Upper lobe of left lung (tissue), 6 donors: ENCODE data around the gene SPATA33. TPM values are rescaled to one million over a fixed set of nuclear protein-coding genes. Genes with fewer than 3 reads are reported as not detected.
A peak's percentile ranks its signal among the peaks of the same experiment; 100 is the strongest.

Experiments used
- ATAC-seq, 2 donors: fragments of 200-7000 bp; cut with Tn5 transposase; one replicate each; pipeline ENCODE4 v1.9.1; 2022; ENCODE audit warnings: mild to moderate bottlenecking in 2 of 2, moderate library complexity in 2 of 2; ENCODE audit not compliant: low FRiP score in 2 of 2
- DNase-seq, 2 donors: peaks; one replicate each; pipeline ENCODE4 v3.0.0-alpha.2; 2019 to 2020
- H3K27ac ChIP-seq, 4 donors: fragments of 200-600 bp; sonication (generic); one replicate each; pipeline ENCODE4 v1.5.1; 2016 to 2019
- H3K27me3 ChIP-seq, 4 donors: fragments of 200-600 bp; sonication (generic); one replicate each; pipeline ENCODE4 v1.5.1; 2017 to 2019
- H3K36me3 ChIP-seq, 4 donors: fragments of 200-600 bp; sonication (generic); one replicate each; pipeline ENCODE4 v1.5.1; 2016 to 2019
- H3K4me1 ChIP-seq, 4 donors: fragments of 200-600 bp; sonication (generic); one replicate each; pipeline ENCODE4 v1.5.1; 2018 to 2019
- H3K4me3 ChIP-seq, 4 donors: fragments of 200-600 bp; sonication (generic); one replicate each; pipeline ENCODE4 v1.5.1; 2017 to 2019; ENCODE audit warnings: mild to moderate bottlenecking in 2 of 4, moderate library complexity in 1 of 4
- H3K9me3 ChIP-seq, 4 donors: fragments of 200-600 bp; sonication (generic); one replicate each; pipeline ENCODE4 v1.5.1; 2018 to 2019
- CTCF ChIP-seq, 6 experiments: fragments of 450-650 bp in 4 of 6; fragments of 200-600 bp in 2 of 6; sonication (generic) in 2 of 6; IDR thresholded peaks; one replicate each; pipeline ENCODE4 v1.5.1; 2016 to 2019; ENCODE audit warnings: antibody characterized with exemption in 6 of 6
- EP300 ChIP-seq, 4 donors: sonication (generic); formaldehyde crosslinking; IDR thresholded peaks; one replicate each; pipeline ENCODE4 v1.5.1; 2017; ENCODE audit warnings: antibody characterized with exemption in 4 of 4, control low read depth in 2 of 4
- POLR2A ChIP-seq, 4 donors: fragments of 450-650 bp; IDR thresholded peaks; one replicate each; pipeline ENCODE4 v1.5.1; 2016 to 2017; ENCODE audit warnings: antibody characterized with exemption in 4 of 4, mild to moderate bottlenecking in 2 of 4
- POLR2AphosphoS5 ChIP-seq, 2 donors: sonication (generic); formaldehyde crosslinking; IDR thresholded peaks; one replicate each; pipeline ENCODE4 v1.5.1; 2017; ENCODE audit warnings: antibody characterized with exemption in 2 of 2
- WGBS, 2 donors: methylation state at CpG; one replicate each; pipeline ENCODE4 v1.1.5; 2017 to 2018; 5-methylcytosine and 5-hydroxymethylcytosine counted together
- total RNA-seq, 6 donors: library from RNA; depleted of rRNA in 4 of 6; stranded (reverse); fragments of >200 nt in 4 of 6; gene quantifications; one replicate each; pipeline versions ENCODE4 v1.1.0 to v1.2.1, GENCODE V29; 2016 to 2021
- donor health status: DM: no; HTN: no; CAD: no; lungs with moderate emphysema.
- donor health status: DM: no; HTN: yes; CAD: no; lungs with severe emphysema.

The SPATA33 gene
- total RNA-seq, 6 donors from 2014 or later = 5.8 to 22.0 (median 8.8) TPM

GRCh38 chr16:89705006-89705405 lies 47.4 kb downstream of the SPATA33 start:
- TF ChIP-seq CTCF (IDR thresholded peaks at IDR 0.05) (no peak), EP300 (IDR thresholded peaks at IDR 0.05) (no peak), POLR2A (IDR thresholded peaks at IDR 0.05) (no peak), POLR2AphosphoS5 (IDR thresholded peaks at IDR 0.05) (no peak)
- Histone ChIP-seq H3K4me3 (no peak overlapping the region), H3K36me3 (peaks cover 0 to 4% (median 0%) of the 10 kb centered on the region in 4 donors), H3K4me1 (peaks cover 10 to 32% (median 20%) of the 10 kb centered on the region in 4 donors), H3K9me3 (no peaks in the 10 kb centered on the region), H3K27me3 (no peaks in the 10 kb centered on the region), H3K27ac (no peak overlapping the region)
- DNase-seq (no peak), ATAC-seq (no peak)
- WGBS, 2 donors = 68 to 73% methylated on average over 15 of the region's 15 CpGs

GRCh38 chr16:89706518-89707260 lies 49.1 kb downstream of the SPATA33 start:
- no peak for TF ChIP-seq EP300 (IDR thresholded peaks at IDR 0.05)
- no peak for TF ChIP-seq CTCF (IDR thresholded peaks at IDR 0.05)
- TF ChIP-seq POLR2AphosphoS5 (IDR thresholded peaks at IDR 0.05) = no peak
- TF ChIP-seq POLR2A (IDR thresholded peaks at IDR 0.05) = no peak
- Histone ChIP-seq H3K4me3 (no peak overlapping the region), H3K36me3 (peaks cover 0 to 8% (median 0%) of the 10 kb centered on the region in 4 donors), H3K27ac (no peak overlapping the region), H3K27me3 (no peaks in the 10 kb centered on the region), H3K9me3 (no peaks in the 10 kb centered on the region), H3K4me1 (peaks cover 5 to 25% (median 12%) of the 10 kb centered on the region in 4 donors)
- ATAC-seq = no peak
- 81 to 89% methylated on average over 3 to 13 of the region's 14 CpGs for WGBS, 2 donors
- DNase-seq = peak in 1 of 2 donors; percentile 47

- Histone ChIP-seq H3K9me3 (no peaks in the 10 kb centered on the region), H3K27me3 (peaks cover 0 to 5% (median 1%) of the 10 kb centered on the region in 4 donors), H3K27ac (no peak overlapping the region), H3K4me3 (no peak overlapping the region), H3K4me1 (peaks cover 9 to 27% (median 14%) of the 10 kb centered on the region in 4 donors), H3K36me3 (peaks cover 0 to 8% (median 0%) of the 10 kb centered on the region in 4 donors)
- DNase-seq (peak in 1 of 2 donors; percentile 46), ATAC-seq (no peak)
- WGBS, 2 donors = 80 to 95% methylated on average over 2 to 9 of the region's 9 CpGs
- TF ChIP-seq EP300 (IDR thresholded peaks at IDR 0.05) (no peak), POLR2A (IDR thresholded peaks at IDR 0.05) (no peak), CTCF (IDR thresholded peaks at IDR 0.05) (no peak), POLR2AphosphoS5 (IDR thresholded peaks at IDR 0.05) (no peak)
Observed at GRCh38 chr16:89707695-89708094, 50.1 kb downstream of the SPATA33 start.

- TF ChIP-seq POLR2AphosphoS5 (IDR thresholded peaks at IDR 0.05) = no peak
- TF ChIP-seq EP300 (IDR thresholded peaks at IDR 0.05) = no peak
- no peak for TF ChIP-seq POLR2A (IDR thresholded peaks at IDR 0.05)
- no peak for TF ChIP-seq CTCF (IDR thresholded peaks at IDR 0.05)
- H3K27me3 ChIP-seq = peaks cover 0 to 7% (median 1%) of the 10 kb centered on the region in 4 donors
- peak in 1 of 2 donors; percentile 79 for DNase-seq
- H3K4me3 ChIP-seq = no peak overlapping the region
- peaks cover 0 to 8% (median 0%) of the 10 kb centered on the region in 4 donors for H3K36me3 ChIP-seq
- H3K27ac ChIP-seq = no peak overlapping the region
- WGBS, 2 donors = 89% methylated on average over 17 of the region's 19 CpGs; no CpG with 5 or more reads in 1 of the 2 donors
- H3K4me1 ChIP-seq = peaks cover 9 to 27% (median 14%) of the 10 kb centered on the region in 4 donors
- ATAC-seq = no peak
- no peaks in the 10 kb centered on the region for H3K9me3 ChIP-seq
Observed at GRCh38 chr16:89708481-89708931, 50.9 kb downstream of the SPATA33 start.
